NCI-H146 (cell line): ENCODE measurements around the gene DGKB.

Experiments used
- DNase-seq: peaks from one replicate; lab custom pipeline; 2025; lab: John Stamatoyannopoulos, UW

Gene DGKB

DNA sequence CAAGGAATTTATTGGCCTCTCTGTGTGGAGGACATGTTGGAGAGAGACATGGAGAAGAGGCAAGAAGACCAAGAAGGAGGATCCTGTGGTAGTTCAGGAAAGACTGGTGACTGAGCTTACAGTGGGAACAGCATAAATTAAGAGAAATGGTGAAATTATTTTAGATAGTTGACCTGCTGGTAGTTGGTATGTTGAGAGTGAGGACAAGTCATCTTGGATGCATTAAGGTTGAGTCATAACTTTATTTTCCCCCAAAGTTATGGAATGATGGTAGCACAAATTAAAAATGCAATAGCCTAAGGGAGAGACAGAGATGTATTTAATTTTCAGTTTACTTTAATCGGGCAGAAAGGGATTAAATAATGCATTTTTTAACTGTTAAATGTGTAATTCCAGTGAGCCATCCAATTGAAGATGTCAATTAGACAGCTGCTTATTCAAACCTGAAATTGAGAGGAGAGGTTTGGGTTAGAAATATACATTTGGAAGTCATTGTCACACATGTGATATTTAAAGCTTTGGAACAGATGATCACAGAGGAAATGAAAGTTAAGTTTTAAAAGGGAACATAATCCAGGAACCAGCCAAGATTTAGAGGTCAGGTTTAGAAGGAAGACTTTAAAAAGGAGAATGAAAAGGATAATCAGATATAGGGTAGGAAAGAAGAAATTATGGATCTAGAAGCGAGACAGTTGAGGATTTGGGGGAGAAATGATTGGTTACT is 80.6 kb downstream of the DGKB start:
- no peak for DNase-seq

DNA sequence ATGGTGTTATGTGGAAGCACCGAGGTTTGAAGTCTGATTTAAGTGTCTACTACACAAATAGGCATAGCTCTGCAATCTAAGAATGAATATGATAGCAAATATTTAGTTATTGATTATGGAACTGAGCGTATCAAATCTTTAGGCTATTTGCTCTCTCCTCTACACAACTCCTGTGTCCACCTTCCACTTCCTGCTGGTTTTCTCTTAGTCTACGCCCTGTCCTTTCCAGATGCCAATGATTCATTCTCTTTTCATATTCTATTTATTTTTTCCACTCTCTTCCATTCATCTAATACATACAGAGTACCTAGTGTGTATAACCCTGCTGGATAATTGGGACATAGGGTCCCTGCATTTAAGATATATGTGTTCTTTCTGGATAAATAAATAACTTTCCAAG is 83.7 kb downstream of the DGKB start:
- DNase-seq: peak; percentile 41

DNA sequence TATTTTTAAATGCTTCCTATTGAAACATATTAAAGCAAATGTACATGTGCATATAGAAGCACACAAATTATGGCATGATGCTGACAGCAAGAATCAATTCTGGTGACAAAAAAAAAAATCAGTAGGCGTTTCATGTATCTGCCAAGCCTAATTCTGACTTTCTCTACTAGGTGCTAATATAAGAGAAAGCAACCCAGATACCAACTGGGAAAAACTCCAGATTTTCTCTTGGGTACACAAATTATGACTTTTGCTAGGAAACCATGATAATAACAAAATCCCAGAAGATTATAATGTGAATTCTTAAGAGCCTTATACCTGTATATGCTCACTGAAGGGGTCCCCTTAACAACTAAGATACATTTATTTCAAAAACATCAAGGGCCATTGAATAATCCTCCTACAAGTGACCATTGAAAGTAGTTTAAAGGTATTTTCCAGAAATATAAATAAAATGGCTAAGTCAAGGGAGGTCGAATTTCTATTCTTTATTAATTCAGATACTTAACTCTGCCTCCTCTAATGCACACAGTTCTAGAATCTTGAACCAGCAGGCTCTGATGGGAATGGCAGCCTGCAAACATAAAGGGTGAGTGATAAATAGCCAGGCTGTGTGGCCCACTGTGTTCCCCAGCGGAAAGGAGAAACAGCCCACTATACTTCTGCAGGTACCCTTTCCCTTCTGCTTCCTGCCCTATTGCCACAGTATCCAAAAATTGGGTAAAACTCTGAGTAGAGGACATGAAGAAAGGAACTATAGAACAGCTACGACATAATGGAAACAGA is 84.5 kb downstream of the DGKB start:
- DNase-seq: no peak

DNA sequence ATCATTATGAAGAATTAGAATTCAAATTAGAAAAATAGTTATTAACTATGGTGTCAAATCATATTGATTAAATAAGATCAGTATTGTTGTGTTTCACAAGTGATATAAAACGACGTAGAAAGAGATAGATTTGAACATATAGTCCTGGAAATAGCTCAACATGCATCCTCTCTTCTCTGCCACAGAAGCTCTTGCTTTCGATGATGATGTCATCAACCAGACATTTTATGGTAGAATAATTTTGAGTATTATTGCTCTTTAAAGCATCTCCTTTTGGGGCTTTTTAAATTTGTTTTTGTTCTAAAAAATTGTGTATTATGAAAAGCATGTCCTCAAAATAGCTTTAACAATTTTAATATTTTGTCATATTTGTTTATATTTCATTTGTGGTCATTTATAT is 95.0 kb downstream of the DGKB start:
- DNase-seq: no peak

DNA sequence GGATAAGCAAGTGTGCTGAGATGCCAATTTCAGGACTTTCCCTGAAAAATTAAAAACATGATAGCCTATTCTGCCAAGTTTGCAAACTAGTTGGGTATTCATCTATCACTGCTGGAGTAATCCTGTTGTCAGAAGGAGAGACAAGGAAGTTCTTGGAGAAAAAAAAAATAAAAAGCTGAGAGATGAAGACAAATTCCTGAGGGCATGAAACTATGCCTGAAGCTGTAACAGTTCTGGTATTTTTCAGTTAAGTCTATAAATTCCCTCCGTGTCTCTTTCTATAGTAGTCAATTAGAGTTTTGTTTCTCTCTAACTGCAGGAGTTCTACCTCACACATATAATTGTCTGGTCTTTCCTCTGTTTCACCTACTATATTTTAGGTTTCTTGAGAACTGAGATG is 95.7 kb downstream of the DGKB start:
- no peak for DNase-seq

DNA sequence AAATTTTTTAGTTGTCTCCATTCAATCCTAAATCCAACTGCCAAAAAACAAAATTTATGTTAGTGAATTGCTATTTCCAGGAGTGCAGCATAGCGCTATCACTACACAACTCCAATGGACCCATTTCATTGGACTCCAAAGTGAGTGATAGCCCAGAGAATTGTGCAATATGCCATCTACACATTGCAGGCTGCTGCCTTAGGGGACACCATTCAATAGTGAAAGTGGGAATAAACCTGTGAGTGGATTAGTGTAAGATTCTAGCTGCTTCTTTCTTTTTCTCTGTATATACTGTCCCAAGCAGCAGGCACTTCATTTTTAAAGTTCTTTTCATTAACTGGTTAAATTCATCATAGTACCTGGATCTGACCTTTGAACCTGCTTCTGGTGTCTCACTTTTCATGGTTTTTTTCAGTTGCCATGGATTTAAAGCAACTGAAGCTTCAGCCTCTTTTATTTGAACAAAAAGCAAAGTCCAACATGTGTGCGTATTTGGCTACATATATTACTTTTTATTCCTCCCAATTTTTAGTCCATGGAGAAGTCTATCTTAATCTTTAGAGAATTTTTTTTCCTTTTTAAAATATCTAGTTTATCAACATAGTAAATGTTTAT is 97.3 kb downstream of the DGKB start:
- no peak for DNase-seq

DNA sequence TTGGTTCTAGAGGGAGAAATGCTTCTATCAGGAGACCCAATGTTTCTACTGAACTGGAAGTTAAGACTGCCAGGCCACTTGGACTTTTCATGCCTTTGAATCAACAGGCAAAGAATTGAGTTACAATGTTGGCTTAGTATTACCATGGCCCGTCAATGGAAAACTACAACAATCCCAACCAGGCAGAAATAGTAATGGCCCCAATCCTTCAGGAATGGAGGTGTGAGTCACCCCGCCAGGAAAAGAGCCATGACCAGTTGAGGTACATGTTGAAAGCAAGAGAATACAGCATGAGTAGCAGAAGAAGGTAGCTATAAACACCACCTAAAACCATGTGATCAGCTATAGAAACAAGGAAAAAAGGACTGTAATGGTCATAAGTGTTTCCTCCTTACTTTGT is 101.9 kb downstream of the DGKB start:
- DNase-seq: no peak

DNA sequence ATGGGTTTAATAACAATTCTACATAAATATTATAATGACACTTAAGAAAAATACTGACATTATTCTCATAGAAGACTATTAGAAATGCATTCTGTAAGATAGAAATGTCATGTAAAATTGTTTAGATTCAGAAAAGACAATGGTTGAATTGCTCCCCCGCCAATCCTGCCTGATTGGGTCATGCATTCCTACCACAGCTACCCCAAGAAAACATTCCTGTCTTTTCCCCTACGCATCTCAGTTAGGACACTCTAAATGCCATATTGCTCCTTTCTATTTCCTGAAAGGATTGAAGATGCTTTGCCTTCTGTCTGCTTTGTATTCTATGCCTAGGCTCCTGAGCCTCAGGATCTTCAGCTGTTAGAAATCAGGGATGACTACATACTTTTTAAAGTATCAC is 109.4 kb downstream of the DGKB start:
- no peak for DNase-seq

DNA sequence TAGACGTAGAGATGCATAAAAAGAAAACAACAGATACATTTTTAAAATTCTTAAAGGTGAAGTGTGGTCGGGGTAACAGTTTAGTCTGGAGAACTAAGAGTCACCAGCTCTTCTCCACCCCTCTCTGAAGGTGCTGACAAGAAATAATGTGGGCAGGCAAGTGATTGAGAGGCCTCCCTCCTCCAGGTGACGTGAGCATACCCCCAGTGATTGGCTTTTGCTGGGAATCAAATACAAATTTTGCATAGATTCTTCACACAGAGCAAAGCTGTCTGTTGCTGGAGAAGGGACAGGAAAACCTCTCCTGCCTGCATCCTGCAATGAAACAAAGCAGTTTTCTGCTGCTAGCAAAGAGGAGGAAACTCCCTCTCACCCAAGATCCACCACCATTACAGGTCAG is 115.0 kb downstream of the DGKB start:
- DNase-seq: no peak

DNA sequence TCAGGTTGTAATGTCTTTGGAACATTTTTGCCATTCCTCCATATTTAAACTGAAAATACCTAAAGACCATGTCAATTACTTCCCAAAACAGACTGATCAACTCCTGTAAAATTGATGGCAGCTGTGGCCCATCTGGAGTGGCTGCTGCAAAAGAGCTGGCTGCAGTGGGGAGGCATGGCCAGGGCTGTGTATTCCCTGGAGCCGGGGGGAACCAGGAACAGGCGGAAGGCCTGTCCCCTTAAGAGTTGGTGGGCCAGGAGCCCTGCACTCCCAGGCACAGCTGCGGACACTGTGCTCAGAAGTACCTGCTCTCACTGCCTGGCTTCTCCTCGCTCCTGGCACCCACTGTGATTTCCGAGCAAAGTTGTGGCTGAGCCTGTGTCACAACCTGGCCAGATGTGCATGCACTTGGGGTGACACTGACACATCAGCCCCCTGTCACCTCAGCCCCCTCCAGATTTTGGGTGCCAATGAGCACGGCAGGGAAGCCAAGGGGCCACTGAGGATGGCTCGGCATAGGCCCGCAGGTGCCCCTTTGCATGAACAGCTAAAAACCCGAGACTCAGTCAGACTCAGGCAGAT is 116.1 kb downstream of the DGKB start:
- DNase-seq: no peak

DNA sequence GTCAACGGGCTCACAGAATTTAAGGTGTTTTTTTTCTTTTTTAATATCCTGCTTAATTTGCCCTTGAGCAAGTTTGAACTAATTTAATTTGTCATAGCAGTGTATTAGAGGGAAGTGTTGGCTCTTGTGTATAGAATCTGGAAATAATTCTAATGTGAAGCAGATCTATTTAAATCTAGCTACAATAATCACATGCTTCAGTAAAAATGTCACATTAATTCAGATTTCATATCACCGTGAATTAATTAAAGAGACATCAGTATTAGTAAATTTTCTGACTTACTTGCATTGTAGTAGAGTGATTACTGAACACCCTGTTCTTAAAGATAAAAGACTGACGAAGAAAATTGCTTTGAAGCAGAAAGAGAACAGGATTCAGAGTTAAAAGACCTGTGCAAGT is 124.7 kb downstream of the DGKB start:
- no peak for DNase-seq

DNA sequence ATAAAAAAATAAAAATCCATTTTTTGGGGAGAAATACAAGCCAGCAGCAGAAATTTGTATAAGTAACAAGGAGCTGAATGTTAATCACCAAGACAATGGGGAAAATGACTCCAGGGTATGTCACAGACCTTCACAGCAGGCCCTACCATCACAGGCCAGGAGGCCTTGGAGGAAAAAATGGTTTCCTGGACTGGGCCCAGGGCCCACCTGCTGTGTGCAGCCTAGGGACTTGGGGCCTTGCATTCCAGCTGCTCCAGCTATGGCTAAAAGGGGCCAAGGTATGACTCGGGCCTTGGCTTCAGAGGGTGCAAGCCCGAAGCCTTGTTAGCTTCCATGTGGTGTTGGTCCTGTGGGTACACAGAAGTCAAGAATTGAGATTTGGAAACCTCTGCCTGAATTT is 126.3 kb downstream of the DGKB start:
- no peak for DNase-seq

DNA sequence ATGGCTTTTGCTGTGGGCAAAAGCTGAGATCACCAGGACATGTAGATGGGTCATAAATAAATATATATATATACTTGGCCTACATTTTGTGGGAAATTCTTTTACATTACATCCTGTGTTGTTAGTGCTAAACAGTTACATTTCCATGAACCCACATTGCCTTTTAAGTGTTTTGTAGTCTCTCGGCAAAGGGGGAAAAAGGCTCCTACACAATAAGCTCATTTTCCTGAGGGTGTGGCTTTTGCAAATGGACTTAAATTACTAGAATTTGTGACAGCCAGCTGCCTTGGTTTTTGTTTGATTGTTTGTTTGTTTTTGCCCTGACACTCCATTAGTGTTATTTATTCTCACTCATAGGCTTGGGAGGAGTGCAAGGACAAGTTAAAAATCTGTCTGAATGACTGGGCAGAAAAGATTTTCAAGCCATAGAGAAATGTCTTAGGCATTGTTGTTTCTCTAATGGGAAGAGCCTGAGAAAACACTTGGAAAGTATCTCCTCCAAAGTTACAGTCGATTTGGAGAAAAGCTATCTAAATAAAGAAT is 128.8 kb downstream of the DGKB start:
- DNase-seq: no peak

DNA sequence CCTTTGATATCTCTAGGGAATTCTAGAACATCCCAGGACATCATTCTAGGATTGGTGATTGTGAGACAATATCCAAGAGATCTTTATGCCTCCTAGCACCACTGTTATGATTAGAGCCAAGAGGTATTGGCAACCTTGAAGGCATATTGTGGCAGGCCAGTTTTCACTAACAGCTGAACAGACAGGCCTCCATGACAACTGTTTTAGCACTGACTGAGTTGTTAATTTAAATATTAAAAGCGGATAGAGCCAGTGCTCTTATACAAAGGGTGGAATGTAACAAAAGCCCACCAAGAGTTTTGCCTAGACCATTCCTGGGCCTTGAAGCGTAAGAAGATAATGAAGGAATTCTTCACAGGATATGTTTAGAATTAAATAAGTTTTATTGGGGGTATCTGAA is 131.9 kb downstream of the DGKB start:
- no peak for DNase-seq

DNA sequence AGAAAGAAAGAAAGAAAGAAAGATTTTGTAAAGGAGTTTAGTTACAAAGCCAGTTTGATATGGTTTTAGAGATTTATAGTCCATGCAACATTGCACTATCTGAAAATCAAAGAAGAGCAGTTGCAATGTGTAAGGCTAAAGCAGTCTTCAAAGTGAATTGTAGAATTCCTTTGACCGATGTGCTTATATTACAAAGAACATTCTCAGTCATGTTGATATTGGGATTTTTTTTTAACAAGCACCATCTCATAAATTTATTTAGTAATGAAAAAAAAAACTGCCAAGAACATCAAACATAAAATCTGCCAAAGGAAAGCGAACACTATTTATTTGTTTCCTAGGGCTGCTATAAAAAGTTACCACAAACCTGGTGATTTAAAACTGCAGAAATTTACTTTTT is 133.3 kb downstream of the DGKB start:
- no peak for DNase-seq

DNA sequence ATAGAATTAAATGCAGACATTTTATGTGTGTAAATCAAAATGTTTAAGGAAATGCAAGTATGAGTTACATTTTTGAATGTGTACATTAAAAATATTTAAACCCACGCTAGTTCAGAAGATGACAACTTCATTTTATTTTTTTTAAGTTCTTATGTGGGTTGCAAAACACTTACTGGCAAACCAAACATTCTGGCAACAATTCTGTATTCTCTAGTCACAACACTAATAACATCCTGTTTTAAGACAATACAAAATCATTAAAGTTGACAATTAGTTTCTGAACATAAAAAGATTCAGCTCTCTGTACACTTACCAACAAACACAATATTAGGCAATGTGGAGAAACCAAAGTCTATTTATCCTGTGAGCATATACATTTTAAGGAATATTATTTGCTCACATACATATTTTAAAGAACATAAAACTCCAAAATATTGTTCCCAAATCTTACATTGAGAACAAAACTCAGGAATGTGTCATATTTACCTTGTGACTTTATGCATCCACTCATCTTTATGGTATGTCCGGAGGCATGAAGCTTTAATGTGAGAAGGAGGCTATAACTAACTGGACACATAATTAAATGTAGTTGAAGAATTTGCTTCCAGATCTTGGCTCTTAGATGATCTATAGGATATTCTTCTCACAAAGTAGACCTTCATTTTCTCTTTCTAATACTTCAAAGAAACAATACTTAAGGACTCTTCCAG is 134.7 kb downstream of the DGKB start:
- no peak for DNase-seq

DNA sequence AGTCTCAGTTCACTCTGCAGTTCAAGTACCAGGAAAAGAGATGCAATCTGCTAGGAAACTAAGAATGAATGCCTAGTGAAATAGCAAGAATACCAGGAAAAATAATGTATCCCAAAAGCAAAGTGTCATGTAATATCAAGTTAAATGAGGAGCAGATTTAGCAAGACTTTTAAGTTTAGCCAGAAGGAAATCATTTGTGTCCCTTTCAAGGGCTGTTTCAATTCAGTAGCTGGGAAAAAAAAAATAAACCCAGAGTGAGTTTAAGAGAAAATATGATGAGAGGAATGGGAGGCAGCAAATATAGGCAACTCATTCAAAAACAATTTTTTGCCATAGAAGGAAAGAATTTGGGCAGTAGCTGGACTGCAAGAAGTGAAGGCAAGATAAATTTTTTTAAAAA is 135.8 kb downstream of the DGKB start:
- no peak for DNase-seq

DNA sequence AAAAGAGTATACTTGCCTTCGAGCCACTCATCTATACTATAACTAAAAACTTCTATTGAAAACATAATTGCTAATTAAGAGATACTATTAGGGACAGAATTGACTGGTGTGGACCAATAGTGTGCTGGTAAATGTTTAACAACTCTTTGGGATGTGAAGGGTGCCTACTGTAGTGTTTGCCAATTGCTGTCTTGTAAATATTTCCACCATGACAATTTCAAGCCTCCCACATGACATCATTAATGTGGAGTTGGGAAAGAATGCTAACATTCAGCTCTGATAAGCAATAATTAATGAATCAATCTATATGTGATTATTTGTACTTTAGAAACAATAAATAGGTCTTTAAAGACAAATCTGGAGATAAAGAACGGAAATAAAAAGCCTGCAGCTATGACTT is 136.8 kb downstream of the DGKB start:
- no peak for DNase-seq

DNA sequence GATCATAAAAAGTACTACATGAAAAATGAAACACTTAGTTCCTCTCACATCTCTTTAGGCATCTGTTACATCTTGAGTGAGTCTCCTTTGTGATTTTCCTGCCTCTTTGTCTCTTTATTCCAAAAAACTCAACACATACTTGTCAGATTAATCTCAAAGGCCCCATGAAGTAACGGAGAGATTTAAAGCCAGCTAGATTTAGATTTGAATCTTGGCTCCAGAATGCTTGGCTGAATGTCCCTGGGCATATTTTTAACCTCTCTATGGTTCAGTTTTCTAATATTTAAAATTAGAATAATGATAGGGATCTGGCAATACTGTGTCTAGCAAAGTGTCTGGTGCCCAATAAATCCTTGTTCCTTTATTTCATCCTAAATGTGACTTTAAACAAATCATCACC is 140.0 kb downstream of the DGKB start:
- DNase-seq: no peak

DNA sequence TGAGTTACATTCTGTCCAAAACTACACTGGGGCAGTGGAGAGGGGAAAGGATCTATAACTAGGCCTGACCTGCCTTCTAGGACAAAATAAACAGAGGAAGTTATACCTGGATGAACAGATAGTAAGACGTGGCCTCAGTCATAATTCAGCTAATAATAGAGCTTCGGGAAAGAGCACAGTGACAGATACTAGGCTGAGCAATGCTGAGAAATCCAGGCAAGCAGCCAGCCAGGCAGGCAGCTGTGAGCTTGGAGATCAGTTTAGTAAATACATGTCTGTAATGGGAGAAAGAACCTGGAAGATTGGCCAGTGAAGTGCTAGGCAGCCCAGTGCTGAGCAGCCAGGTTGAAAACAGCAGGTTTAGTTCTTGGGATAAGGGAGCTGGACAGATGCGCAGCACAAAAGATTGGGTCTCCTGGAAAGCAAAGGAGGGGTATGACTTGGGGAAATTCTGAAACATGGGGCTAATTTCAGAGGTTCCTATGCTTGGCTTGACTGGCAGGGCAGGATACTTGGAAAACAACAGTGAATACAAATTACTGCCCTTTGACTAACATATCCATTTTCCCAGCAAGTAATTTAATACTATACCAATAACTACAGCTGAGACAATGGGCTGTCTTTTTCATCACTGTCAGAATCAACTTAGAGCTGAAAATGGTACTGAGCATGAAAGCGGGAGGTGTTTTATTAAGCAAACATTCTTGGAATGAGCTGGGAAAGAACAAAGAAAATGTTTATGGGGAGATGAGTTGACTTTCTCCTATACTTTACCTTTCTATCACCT is 140.8 kb downstream of the DGKB start:
- peak; percentile 92 for DNase-seq
